Measurements from ENCODE around the gene HDAC2.
"Not testable (repeated sequence)": the region's sequence is repeated elsewhere in the genome, so short reads cannot be mapped to it uniquely, and the experiment has no call there.

The HDAC2 gene

GRCh38 chr6:113970805-113971676, at the start of gene HDAC2:
TSS of gene HDAC2 (minus strand) at chr6:113971148. CDS start at chr6:113970908, 240 bp downstream.
- DNase-seq (ENCODE audit: low read depth in 2 of 2), result peak; percentile 79 to 81

- DNase-seq (ENCODE audit: low read depth in 2 of 2), result no peak
Observed at GRCh38 chr6:114020196-114020595, 49.2 kb upstream of the HDAC2 start.

- DNase-seq (ENCODE audit: low read depth in 2 of 2), result not testable (repeated sequence)
Observed at GRCh38 chr6:114017146-114017545, 46.2 kb upstream of the HDAC2 start.

- not testable (repeated sequence) for DNase-seq (ENCODE audit: low read depth in 2 of 2)
Observed at GRCh38 chr6:114014106-114014505, 43.2 kb upstream of the HDAC2 start.

GRCh38 chr6:114011486-114011885, 40.5 kb upstream of the HDAC2 start:
- DNase-seq (ENCODE audit: low read depth in 2 of 2), result not testable (repeated sequence)

GRCh38 chr6:114010540-114010939, 39.6 kb upstream of the HDAC2 start:
- no peak for DNase-seq (ENCODE audit: low read depth in 2 of 2)

GRCh38 chr6:114009192-114009591, 38.2 kb upstream of the HDAC2 start:
- no peak for DNase-seq (ENCODE audit: low read depth in 2 of 2)

GRCh38 chr6:114008331-114008730, 37.4 kb upstream of the HDAC2 start:
- no peak for DNase-seq (ENCODE audit: low read depth in 2 of 2)

- no peak for DNase-seq (ENCODE audit: low read depth in 2 of 2)
Observed at GRCh38 chr6:114007516-114007915, 36.6 kb upstream of the HDAC2 start.

- no peak for DNase-seq (ENCODE audit: low read depth in 2 of 2)
Observed at GRCh38 chr6:114001354-114001753, 30.4 kb upstream of the HDAC2 start.

- no peak for DNase-seq (ENCODE audit: low read depth in 2 of 2)
Observed at GRCh38 chr6:114000069-114000468, 29.1 kb upstream of the HDAC2 start.

GRCh38 chr6:113999284-113999683, 28.3 kb upstream of the HDAC2 start:
- no peak for DNase-seq (ENCODE audit: low read depth in 2 of 2)

GRCh38 chr6:113998811-113999210, 27.9 kb upstream of the HDAC2 start:
- DNase-seq (ENCODE audit: low read depth in 2 of 2), result no peak

GRCh38 chr6:113997116-113997515, 26.2 kb upstream of the HDAC2 start:
- DNase-seq (ENCODE audit: low read depth in 2 of 2), result no peak

GRCh38 chr6:113995634-113996033, 24.7 kb upstream of the HDAC2 start:
- DNase-seq (ENCODE audit: low read depth in 2 of 2), result no peak

GRCh38 chr6:113994934-113995342, 24.0 kb upstream of the HDAC2 start:
- DNase-seq (ENCODE audit: low read depth in 2 of 2), result no peak

- DNase-seq (ENCODE audit: low read depth in 2 of 2), result no peak
Observed at GRCh38 chr6:113989675-113990074, 18.7 kb upstream of the HDAC2 start.

- not testable (repeated sequence) for DNase-seq (ENCODE audit: low read depth in 2 of 2)
Observed at GRCh38 chr6:113982675-113983074, 11.7 kb upstream of the HDAC2 start.

- no peak for DNase-seq (ENCODE audit: low read depth in 2 of 2)
Observed at GRCh38 chr6:113982055-113982550, 11.2 kb upstream of the HDAC2 start.

GRCh38 chr6:113980937-113981554, 10.1 kb upstream of the HDAC2 start:
- DNase-seq (ENCODE audit: low read depth in 2 of 2), result no peak

- no peak for DNase-seq (ENCODE audit: low read depth in 2 of 2)
Observed at GRCh38 chr6:113979937-113980336, 9.0 kb upstream of the HDAC2 start.

- DNase-seq (ENCODE audit: low read depth in 2 of 2), result no peak
Observed at GRCh38 chr6:113978084-113978675, 7.2 kb upstream of the HDAC2 start.

- DNase-seq (ENCODE audit: low read depth in 2 of 2), result no peak
Observed at GRCh38 chr6:113976806-113977205, 5.9 kb upstream of the HDAC2 start.

All from activated CD8-positive, alpha-beta memory T cell treated with anti-CD3 and anti-CD28 coated beads for 4 hours (primary cell).